ENCODE data around the gene CAMKK2.

The CAMKK2 gene

DNA sequence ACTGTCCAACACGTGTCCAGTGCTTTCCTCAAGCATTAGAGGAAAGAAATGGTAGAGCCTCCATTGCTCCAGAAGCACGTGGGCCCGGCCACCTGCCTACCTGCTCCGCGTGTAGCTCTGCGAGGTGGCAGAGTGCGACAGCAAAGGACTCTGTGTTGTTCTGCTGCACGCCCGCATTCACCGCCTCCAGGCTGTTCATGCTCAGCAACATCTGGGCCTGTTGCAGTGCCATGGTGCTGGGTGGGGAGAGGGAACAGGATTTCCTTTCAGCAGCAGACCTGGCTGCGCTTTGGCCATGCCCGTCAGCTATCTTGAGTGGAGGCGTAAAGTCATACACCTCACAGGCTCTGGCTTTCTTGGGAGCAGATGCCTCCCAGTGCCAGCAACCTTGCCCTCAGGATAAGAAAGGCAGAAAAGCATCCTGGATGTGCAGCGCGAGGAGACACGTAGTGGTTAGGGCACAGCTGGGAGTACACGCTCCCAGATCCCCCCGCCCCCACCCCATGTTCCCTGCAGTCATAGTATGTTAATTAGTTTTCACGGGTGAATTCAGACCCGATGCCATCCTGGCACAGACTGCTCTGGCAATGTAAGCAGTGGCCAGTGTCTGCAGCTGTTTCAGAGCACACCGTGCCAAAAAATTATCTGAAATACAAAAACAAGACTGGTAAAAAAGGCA lies 30.6 kb upstream of the CAMKK2 start:
- CTCF ChIA-PET: interaction anchor here (0.6 kb wide), 1 partner anchor 89 kb away, joined by 3 read pairs; no protein-coding TSS in a partner anchor

More for the DNA sequence above, 30.6 kb upstream of the CAMKK2 start:
- Histone ChIP-seq H3K27ac (ENCODE audit: extremely low read depth, low read depth, low read length) (no peak overlapping the region), H3K36me3 (ENCODE audit: control insufficient read depth in 2 of 2, insufficient read depth in 1 of 2, low read length in 2 of 2) (peaks cover 69 to 91% of the 10 kb centered on the region in 2 experiments), H3K4me1 (ENCODE audit: control insufficient read depth, insufficient read depth, low read length) (no peaks in the 10 kb centered on the region), H3K9me3 (ENCODE audit: control insufficient read depth, insufficient read depth, low read depth, low read length) (no peaks in the 10 kb centered on the region), H3K4me3 (ENCODE audit: low read depth, low read length) (no peak overlapping the region)
- POLR2A ChIA-PET: no interaction called here
- TF ChIP-seq ZBTB21 (tag by site-specific recombination; IDR thresholded peaks at IDR 0.05): no peak
- no peak for TF ChIP-seq ZNF501 (tag by site-specific recombination; IDR thresholded peaks at IDR 0.05)
- no peak for TF ChIP-seq ZBTB48 (tag by site-specific recombination; IDR thresholded peaks at IDR 0.05)
- no peak for TF ChIP-seq ZNF10 (tag by site-specific recombination; IDR thresholded peaks at IDR 0.05)
- TF ChIP-seq, protein P1, sequence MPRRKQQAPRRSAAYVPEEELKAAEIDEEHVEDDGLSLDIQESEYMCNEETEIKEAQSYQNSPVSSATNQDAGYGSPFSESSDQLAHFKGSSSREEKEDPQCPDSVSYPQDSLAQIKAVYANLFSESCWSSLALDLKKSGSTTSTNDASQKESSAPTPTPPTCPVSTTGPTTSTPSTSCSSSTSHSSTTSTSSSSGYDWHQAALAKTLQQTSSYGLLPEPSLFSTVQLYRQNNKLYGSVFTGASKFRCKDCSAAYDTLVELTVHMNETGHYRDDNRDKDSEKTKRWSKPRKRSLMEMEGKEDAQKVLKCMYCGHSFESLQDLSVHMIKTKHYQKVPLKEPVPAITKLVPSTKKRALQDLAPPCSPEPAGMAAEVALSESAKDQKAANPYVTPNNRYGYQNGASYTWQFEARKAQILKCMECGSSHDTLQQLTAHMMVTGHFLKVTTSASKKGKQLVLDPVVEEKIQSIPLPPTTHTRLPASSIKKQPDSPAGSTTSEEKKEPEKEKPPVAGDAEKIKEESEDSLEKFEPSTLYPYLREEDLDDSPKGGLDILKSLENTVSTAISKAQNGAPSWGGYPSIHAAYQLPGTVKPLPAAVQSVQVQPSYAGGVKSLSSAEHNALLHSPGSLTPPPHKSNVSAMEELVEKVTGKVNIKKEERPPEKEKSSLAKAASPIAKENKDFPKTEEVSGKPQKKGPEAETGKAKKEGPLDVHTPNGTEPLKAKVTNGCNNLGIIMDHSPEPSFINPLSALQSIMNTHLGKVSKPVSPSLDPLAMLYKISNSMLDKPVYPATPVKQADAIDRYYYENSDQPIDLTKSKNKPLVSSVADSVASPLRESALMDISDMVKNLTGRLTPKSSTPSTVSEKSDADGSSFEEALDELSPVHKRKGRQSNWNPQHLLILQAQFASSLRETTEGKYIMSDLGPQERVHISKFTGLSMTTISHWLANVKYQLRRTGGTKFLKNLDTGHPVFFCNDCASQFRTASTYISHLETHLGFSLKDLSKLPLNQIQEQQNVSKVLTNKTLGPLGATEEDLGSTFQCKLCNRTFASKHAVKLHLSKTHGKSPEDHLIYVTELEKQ (tag by site-specific recombination; IDR thresholded peaks at IDR 0.05; ENCODE audit: borderline replicate concordance): no peak
- TF ChIP-seq, protein P2, sequence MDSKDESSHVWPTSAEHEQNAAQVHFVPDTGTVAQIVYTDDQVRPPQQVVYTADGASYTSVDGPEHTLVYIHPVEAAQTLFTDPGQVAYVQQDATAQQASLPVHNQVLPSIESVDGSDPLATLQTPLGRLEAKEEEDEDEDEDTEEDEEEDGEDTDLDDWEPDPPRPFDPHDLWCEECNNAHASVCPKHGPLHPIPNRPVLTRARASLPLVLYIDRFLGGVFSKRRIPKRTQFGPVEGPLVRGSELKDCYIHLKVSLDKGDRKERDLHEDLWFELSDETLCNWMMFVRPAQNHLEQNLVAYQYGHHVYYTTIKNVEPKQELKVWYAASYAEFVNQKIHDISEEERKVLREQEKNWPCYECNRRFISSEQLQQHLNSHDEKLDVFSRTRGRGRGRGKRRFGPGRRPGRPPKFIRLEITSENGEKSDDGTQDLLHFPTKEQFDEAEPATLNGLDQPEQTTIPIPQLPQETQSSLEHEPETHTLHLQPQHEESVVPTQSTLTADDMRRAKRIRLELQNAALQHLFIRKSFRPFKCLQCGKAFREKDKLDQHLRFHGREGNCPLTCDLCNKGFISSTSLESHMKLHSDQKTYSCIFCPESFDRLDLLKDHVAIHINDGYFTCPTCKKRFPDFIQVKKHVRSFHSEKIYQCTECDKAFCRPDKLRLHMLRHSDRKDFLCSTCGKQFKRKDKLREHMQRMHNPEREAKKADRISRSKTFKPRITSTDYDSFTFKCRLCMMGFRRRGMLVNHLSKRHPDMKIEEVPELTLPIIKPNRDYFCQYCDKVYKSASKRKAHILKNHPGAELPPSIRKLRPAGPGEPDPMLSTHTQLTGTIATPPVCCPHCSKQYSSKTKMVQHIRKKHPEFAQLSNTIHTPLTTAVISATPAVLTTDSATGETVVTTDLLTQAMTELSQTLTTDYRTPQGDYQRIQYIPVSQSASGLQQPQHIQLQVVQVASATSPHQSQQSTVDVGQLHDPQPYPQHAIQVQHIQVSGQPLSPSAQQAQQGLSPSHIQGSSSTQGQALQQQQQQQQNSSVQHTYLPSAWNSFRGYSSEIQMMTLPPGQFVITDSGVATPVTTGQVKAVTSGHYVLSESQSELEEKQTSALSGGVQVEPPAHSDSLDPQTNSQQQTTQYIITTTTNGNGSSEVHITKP (tag by site-specific recombination; IDR thresholded peaks at IDR 0.05): no peak
- TF ChIP-seq KLF8 (tag by site-specific recombination; IDR thresholded peaks at IDR 0.05): no peak
- TF ChIP-seq, protein P3, sequence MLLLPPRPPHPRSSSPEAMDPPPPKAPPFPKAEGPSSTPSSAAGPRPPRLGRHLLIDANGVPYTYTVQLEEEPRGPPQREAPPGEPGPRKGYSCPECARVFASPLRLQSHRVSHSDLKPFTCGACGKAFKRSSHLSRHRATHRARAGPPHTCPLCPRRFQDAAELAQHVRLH (tag by site-specific recombination; IDR thresholded peaks at IDR 0.05): no peak
- TF ChIP-seq, protein P4, sequence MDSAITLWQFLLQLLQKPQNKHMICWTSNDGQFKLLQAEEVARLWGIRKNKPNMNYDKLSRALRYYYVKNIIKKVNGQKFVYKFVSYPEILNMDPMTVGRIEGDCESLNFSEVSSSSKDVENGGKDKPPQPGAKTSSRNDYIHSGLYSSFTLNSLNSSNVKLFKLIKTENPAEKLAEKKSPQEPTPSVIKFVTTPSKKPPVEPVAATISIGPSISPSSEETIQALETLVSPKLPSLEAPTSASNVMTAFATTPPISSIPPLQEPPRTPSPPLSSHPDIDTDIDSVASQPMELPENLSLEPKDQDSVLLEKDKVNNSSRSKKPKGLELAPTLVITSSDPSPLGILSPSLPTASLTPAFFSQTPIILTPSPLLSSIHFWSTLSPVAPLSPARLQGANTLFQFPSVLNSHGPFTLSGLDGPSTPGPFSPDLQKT (IDR thresholded peaks at IDR 0.05; ENCODE audit: borderline replicate concordance, low read depth, low read length): no peak
- TF ChIP-seq, protein P5, sequence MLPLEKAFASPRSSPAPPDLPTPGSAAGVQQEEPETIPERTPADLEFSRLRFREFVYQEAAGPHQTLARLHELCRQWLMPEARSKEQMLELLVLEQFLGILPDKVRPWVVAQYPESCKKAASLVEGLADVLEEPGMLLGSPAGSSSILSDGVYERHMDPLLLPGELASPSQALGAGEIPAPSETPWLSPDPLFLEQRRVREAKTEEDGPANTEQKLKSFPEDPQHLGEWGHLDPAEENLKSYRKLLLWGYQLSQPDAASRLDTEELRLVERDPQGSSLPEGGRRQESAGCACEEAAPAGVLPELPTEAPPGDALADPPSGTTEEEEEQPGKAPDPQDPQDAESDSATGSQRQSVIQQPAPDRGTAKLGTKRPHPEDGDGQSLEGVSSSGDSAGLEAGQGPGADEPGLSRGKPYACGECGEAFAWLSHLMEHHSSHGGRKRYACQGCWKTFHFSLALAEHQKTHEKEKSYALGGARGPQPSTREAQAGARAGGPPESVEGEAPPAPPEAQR (tag by site-specific recombination; IDR thresholded peaks at IDR 0.05): no peak
- no peak for TF ChIP-seq ZNF24 (tag by site-specific recombination; IDR thresholded peaks at IDR 0.05)
- no peak for TF ChIP-seq ZNF155 (tag by site-specific recombination; IDR thresholded peaks at IDR 0.05)
- no peak for TF ChIP-seq ZNF664 (tag by site-specific recombination; IDR thresholded peaks at IDR 0.05)
- no peak for TF ChIP-seq ZNF785 (tag by site-specific recombination; IDR thresholded peaks at IDR 0.05)
- TF ChIP-seq SALL2 (tag by site-specific recombination; IDR thresholded peaks at IDR 0.05; ENCODE audit: borderline replicate concordance): no peak
- no peak for TF ChIP-seq GLIS1 (tag by site-specific recombination; IDR thresholded peaks at IDR 0.05)
- TF ChIP-seq, protein P6, sequence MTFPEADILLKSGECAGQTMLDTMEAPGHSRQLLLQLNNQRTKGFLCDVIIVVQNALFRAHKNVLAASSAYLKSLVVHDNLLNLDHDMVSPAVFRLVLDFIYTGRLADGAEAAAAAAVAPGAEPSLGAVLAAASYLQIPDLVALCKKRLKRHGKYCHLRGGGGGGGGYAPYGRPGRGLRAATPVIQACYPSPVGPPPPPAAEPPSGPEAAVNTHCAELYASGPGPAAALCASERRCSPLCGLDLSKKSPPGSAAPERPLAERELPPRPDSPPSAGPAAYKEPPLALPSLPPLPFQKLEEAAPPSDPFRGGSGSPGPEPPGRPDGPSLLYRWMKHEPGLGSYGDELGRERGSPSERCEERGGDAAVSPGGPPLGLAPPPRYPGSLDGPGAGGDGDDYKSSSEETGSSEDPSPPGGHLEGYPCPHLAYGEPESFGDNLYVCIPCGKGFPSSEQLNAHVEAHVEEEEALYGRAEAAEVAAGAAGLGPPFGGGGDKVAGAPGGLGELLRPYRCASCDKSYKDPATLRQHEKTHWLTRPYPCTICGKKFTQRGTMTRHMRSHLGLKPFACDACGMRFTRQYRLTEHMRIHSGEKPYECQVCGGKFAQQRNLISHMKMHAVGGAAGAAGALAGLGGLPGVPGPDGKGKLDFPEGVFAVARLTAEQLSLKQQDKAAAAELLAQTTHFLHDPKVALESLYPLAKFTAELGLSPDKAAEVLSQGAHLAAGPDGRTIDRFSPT (tag by site-specific recombination; IDR thresholded peaks at IDR 0.05): no peak
- no peak for TF ChIP-seq ZFP41 (tag by site-specific recombination; IDR thresholded peaks at IDR 0.05; ENCODE audit: borderline replicate concordance)
- TF ChIP-seq, protein P7, sequence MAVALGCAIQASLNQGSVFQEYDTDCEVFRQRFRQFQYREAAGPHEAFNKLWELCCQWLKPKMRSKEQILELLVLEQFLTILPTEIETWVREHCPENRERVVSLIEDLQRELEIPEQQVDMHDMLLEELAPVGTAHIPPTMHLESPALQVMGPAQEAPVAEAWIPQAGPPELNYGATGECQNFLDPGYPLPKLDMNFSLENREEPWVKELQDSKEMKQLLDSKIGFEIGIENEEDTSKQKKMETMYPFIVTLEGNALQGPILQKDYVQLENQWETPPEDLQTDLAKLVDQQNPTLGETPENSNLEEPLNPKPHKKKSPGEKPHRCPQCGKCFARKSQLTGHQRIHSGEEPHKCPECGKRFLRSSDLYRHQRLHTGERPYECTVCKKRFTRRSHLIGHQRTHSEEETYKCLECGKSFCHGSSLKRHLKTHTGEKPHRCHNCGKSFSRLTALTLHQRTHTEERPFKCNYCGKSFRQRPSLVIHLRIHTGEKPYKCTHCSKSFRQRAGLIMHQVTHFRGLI (tag by site-specific recombination; IDR thresholded peaks at IDR 0.05): no peak
